CD1c-positive myeloid dendritic cell (primary cell): ENCODE results near the gene TKFC.
"Not testable (repeated sequence)": the region's sequence is repeated elsewhere in the genome, so short reads cannot be mapped to it uniquely, and the experiment has no call there.

Experiments
- DNase-seq: peaks from one replicate; pipeline ENCODE4 v3.0.0-alpha.2; 2016; ENCODE audit errors: extremely low spot score

Gene TKFC

DNA sequence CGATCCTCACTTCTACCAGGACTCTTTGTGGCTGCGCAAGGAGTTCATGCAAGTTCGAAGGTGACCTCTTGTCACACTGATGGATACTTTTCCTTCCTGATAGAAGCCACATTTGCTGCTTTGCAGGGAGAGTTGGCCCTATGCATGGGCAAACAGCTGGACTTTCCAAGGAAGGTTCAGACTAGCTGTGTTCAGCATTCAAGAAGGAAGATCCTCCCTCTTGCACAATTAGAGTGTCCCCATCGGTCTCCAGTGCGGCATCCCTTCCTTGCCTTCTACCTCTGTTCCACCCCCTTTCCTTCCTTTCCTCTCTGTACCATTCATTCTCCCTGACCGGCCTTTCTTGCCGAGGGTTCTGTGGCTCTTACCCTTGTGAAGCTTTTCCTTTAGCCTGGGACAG lies 35.6 kb downstream of the TKFC start:
- no peak for DNase-seq

DNA sequence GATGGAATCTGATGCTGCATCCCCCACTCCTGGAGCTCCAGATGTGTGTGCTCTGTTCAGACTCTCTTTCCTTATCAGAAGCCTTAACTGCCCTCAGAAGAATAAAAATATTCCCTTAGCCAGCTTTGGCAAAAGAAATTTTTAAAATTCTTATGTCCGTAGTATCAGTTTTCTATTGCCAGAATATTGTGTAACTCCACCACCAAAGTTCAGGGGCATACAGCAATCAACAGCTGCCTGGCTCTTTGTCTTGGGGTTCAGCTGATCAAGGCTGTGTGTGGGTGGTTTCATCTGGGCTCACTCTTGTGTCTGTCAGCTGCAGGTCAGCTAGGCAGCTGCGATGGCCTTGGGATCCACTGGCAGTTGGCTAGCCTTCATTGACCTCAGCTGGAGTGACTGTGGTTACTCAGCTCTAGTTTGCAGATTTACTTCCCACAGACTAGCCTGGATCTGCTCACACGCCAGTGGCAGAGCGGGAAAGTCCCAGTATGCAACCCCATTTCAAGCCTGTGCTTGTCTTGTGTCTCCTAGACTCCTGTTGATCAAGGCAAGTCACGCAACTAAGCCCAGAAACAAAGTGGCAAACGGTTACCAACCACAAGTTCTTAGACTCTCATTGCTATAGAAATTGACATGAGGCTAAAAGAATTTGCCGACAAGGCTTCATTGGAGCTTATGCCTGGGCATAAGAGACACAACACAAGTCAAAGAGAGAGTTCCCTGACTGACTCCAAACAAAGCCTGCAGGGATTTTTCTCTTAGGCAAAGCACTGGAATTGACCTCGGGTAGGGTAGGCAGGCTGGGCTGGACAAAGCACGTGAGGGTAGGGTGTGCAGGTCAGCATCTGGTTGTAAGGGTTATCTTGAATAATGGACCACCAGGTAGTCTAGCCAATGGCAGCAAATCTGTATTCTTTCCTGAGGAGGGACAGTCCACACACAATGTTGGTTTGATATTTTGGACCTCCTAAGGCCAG lies 36.6 kb downstream of the TKFC start:
- peak; percentile 71 for DNase-seq

DNA sequence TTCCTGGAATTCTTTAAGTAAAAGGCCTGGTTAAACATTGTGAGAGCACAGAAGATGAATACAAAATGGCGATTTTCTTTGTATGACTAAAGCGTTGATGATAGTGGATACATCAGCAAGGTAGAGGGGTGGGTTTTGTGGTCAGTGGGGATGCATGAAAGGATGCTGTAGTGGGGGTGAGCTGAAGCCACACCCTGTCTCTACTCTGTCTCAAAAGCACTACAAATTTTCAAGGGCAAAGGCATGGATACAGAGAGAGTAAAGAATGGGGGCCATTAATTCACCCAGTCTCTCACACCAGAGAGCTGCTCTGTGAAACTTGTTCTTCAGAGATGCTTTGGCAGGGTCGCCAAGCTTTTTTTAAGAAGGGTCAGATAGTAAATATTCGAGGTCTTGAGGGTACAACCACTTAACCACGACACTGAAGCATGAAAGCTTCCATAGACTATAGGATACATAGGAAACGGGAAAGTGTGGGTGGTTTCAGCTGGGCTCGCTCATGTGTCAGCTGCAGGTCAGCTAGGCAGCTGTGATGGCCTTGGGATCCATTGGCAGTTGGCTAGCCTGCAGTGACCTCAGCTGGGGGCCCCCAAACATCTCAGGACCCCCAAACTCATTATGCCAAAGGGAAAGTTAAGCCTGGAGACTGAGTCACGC lies 37.4 kb downstream of the TKFC start:
- peak; percentile 42 for DNase-seq

DNA sequence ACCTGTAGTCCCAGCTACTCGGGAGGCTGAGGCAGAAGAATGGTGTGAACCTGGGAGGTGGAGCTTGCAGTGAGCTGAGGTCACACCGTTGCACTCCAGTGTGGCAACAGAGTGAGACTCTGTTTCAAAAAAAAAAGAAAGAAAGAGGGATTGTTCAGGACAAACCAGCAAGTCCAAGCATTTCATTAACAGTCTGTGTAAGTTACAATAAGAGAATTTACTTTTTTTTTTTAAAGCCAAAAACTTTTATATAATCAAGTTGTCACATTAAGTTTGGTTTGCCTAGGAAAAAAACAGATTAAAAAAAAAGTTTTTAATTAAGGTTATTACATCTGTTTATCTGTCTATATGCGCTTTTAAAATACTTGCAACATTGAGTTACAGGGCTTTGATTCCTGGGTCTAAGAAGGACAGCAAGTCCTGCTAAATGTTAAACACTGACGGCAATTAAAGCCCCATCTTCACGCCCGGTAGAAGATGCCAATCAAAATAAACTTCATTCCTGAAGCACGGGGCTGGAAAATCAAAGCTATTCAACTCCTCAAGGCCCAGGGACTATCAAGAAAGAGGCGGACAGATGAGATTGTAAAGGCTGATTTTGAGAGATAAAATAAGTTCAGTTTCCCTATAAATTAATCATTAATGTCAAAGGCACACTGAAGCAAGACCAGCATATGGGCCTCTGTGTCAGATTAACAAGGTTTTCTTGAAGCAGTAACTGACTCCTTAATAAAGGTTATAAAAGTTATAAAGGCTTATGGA lies 39.8 kb downstream of the TKFC start:
- DNase-seq, result no peak

DNA sequence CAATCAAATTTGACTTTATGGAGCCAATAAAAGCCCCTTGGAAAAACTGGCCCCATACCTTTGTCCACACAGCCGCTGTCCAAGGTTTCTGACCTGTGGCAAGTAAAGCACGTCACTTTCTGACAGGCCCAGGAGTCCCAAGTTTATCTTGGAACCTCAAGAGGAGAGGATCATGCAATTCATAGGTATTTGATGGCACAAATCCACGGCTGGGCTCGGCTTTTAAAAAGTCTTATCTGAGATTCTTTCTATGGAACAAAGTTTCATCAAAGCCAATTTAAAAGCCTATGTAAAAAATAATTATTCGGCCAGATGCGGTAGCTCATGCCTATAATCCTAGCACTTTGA lies 42.7 kb downstream of the TKFC start:
- no peak for DNase-seq

DNA sequence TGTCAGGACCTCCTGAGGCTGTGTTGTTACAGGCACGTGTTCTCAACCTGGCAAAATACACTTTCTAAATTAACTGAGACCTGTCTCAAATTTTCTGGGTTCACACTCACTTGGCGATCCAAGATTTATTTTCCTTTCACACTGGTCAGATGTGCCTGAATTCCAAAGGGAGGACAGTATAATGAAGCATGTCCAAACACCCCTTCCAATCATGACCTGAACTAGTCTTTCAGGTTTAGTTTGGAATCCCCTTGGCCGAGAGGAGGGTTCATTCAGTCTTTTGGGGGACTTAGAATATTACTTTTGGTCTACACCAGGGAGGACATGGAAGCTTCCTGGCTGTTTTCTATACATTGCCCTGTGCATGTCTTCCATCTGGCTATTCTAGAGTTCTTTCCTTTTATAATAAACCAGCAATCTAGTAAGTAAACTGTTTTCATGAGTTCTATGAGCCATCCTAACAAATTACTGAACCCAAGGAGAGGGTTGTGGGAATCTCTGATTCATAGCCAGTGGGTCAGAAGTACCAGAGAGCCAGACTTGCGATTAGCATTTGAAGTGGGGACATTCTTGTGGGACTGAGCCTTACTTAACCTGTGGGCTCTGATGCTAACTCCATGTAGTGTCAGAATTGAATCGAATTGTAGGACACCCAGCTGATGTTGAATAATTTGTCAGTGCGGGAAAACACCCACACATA lies 44.6 kb downstream of the TKFC start:
- no peak for DNase-seq

DNA sequence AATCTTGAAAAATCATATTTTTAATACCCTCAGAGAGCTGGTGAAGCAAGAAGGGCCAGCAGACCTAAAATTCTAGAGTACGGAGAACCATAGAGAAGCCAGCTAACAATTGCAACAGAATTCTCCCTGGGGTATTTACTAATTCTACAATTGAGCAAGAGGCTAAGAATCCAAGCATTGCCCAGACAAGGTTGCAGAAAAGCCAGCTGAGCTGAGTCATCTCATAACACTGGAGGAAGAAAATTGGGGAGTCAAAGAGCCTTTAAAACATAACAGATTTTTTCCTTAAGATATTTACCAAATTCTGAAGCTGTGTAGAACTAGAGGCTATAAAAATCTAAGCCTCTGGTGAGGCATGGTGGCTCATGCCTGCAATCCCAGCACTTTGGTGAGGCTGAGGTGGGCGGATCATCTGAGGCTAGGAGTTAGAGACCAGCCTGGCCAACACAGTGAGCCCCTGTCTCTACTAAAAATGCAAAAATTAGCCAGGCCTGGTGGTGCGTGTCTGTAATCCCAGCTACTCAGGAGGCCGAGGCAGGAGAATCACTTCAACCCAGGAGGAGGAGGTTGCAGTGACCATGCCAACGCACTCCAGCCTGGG lies 45.8 kb downstream of the TKFC start:
- DNase-seq, result peak; percentile 84

DNA sequence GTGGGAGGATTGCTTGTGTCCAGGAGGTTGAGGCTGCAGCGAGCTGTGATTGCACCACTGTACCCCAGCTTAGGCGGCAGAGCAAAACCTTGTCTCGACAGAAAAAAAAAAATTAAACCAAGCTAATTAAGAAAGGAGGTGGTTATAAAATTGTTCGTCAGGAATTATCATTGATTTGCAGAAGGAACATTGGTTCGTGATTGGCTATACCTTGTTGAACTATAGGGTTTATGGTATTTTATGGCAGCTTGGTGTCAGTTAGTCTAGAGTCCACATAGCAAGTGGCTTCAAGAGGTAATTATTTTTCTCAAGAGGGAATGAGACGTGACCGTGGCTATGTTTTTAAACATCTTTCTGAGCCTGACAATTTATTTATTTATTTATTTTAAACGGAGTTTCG lies 47.9 kb downstream of the TKFC start:
- DNase-seq, result no peak

DNA sequence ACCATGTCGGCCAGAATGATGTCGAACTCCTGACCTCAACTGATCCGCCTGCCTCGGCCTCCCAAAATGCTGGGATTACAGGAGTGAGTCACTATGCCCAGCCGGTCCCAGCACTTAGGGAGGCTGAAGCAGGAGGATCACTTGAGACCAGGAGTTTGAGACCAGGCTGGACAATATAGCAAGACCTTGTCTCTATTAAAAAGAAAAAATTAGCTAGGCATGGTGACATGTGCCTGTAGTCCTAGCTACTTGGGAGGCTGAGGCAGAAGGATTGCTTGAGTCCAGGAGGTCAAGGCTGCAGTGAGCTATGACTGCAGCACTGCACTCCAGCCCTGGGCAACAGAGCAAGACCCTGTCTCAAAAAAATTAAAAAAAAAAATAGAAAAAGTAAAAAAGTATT lies 50.8 kb downstream of the TKFC start:
- not testable (repeated sequence) for DNase-seq

DNA sequence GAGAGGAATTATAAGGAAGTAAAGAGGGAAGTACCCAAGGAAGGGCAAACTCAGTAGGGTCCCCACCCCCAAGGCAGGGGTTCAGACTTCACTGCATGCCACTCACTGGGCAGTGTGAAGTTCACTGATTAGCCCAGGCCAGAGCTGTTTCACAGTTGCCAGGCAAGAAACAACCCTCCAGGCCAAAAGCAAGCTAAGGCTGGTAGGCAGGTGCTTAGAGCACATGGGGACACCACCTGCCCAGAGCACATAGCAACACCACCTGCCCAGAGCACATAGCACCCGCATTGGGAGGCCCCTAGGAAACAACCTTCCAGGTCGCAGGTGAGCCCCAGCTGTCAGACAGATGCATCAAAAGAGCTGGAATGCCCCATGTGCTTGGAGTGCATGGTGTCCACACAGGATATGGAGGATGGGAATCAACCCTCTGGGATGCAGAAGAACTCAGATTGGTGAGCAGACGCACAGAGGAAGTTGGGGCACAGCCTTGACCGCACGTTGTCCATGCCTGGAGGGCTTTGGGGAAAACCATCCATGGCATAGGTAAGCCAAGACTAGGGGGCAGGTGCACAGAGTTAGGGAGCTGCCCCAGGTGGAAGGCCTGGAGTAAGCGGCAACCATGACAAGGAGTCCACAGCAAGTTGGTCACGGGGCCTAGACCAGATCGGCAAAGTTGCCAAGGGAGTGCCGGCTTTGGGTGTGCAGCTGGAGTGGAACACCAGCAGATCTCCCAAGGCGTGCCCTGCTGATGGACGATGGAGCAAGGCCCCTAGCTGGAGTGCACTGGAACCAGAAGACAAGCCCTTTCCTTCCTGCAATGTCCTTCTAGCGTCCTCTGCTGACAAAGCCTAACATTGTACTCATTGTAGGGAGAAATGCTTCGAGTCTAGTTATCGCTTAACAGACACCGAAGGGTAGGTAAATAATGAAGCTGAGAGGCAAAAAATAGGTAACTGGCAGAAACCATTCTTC lies 51.5 kb downstream of the TKFC start:
- no peak for DNase-seq

DNA sequence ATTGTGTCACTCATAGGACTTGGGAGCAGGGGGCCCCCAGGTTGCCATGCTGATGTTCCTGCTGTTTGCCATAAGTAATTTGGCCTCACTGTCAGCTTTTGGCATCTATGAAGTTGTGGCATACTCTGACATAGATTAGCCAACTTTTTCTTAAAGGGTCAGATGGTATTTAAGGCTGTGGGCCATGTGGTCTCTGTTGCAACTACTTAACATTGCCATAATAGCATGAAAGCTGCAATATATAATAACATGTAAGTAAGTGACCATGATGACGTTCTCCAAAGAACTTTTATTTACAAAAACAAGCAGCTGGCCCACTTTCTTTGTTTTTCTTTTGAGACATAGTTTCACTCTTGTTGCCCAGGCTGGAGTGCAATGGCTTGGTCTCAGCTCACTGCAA lies 57.1 kb downstream of the TKFC start:
- no peak for DNase-seq

DNA sequence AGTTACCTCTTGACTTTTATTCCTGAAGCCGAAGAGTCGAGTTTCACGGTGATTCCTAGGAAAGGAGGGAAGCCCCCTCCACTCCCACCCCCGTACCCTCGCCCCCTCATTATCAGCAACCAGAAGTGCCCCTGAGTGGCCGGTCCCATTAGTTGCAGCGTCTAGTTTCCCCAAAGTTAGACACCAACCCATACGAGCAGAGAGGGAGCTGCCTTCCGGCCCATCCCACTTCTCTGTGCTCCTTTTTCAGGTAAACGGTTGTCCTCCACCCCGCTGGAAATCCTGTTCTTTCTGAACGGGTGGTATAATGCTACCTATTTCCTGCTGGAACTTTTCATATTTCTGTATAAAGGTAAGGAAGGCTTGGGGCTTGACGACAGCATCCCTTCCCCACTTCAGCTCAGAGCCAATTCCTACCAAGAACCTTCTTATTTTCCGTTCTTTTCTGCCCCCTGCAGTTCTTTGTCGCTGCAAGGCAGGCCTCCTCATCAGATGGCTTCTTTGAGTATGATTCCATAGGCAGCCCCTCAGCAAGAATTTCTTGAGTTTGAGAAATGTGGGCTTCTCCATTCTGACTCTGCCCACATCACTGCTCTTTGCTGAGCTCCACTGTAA lies 60.1 kb downstream of the TKFC start:
- DNase-seq, result peak; percentile 21
